HUDEP-2 (cell line): ENCODE results near the gene PCNX2.
"Not testable (repeated sequence)": the region's sequence is repeated elsewhere in the genome, so short reads cannot be mapped to it uniquely, and the experiment has no call there.

Experiments
- DNase-seq, 76 experiments: peaks; one replicate each; lab custom pipeline; 2025; ENCODE audit not compliant: unreplicated experiment in 76 of 76; lab: John Stamatoyannopoulos, UW

Gene PCNX2

GRCh38 chr1:233230011-233230410 is 65.5 kb downstream of the PCNX2 start:
- DNase-seq: no peak

GRCh38 chr1:233229288-233229687 is 66.2 kb downstream of the PCNX2 start:
- no peak for DNase-seq

- no peak for DNase-seq
These were observed 67.5 kb downstream of the PCNX2 start for GRCh38 chr1:233227930-233228465.

- no peak for DNase-seq
These were observed 71.2 kb downstream of the PCNX2 start for GRCh38 chr1:233224311-233224710.

- DNase-seq: no peak
These were observed 77.7 kb downstream of the PCNX2 start for GRCh38 chr1:233217832-233218231.

- DNase-seq: no peak
These were observed 79.5 kb downstream of the PCNX2 start for GRCh38 chr1:233216009-233216408.

GRCh38 chr1:233215135-233215760 is 80.3 kb downstream of the PCNX2 start:
- no peak for DNase-seq

- no peak for DNase-seq
These were observed 83.9 kb downstream of the PCNX2 start for GRCh38 chr1:233211595-233211994.

GRCh38 chr1:233211106-233211505 is 84.4 kb downstream of the PCNX2 start:
- DNase-seq: no peak

- DNase-seq: no peak
These were observed 86.0 kb downstream of the PCNX2 start for GRCh38 chr1:233209481-233209880.

GRCh38 chr1:233208687-233209086 is 86.8 kb downstream of the PCNX2 start:
- DNase-seq: no peak

- DNase-seq: no peak
These were observed 97.6 kb downstream of the PCNX2 start for GRCh38 chr1:233197940-233198339.

- DNase-seq: no peak
These were observed 101.8 kb downstream of the PCNX2 start for GRCh38 chr1:233193741-233194140.

- no peak for DNase-seq
These were observed 104.5 kb downstream of the PCNX2 start for GRCh38 chr1:233190987-233191386.

GRCh38 chr1:233189526-233189925 is 106.0 kb downstream of the PCNX2 start:
- no peak for DNase-seq

GRCh38 chr1:233188061-233188460 is 107.5 kb downstream of the PCNX2 start:
- no peak for DNase-seq

GRCh38 chr1:233183226-233184020 is 112.1 kb downstream of the PCNX2 start:
- DNase-seq: no peak

- no peak for DNase-seq
These were observed 112.9 kb downstream of the PCNX2 start for GRCh38 chr1:233182587-233182986.

- DNase-seq: no peak
These were observed 114.7 kb downstream of the PCNX2 start for GRCh38 chr1:233180641-233181364.

GRCh38 chr1:233179638-233180037 is 115.9 kb downstream of the PCNX2 start:
- DNase-seq: not testable (repeated sequence)

GRCh38 chr1:233172201-233172600 is 123.3 kb downstream of the PCNX2 start:
- peak in 5 of 76 experiments; percentile 1 to 34 (median 7) for DNase-seq
